Mucosa of descending colon (tissue), 3 donors: ENCODE results near the gene UST. TPM values are rescaled to one million over a fixed set of nuclear protein-coding genes. Genes with fewer than 3 reads are reported as not detected.

Source experiments
- ATAC-seq: fragments of 200-7000 bp; cut with Tn5 transposase; one replicate; pipeline ENCODE4 v1.9.1; 2020; ENCODE audit warnings: mild to moderate bottlenecking, moderate library complexity
- DNase-seq, 3 donors: peaks; one replicate each; pipeline ENCODE4 v3.0.0-alpha.2; 2020
- H3K36me3 ChIP-seq: fragments of 200-600 bp; one replicate; pipeline ENCODE4 v1.8.0; 2021; ENCODE audit warnings: low read depth, mild to moderate bottlenecking
- H3K4me1 ChIP-seq: fragments of 200-600 bp; one replicate; pipeline ENCODE4 v1.8.0; 2021; ENCODE audit warnings: low read depth, mild to moderate bottlenecking
- H3K4me3 ChIP-seq: fragments of 200-600 bp; one replicate; pipeline ENCODE4 v1.8.0; 2021; ENCODE audit warnings: mild to moderate bottlenecking
- H3K9me3 ChIP-seq: fragments of 200-600 bp; one replicate; pipeline ENCODE4 v1.8.0; 2021; ENCODE audit warnings: mild to moderate bottlenecking
- intact Hi-C, 2 donors: fragments of 100-400 bp; cut with DNase I in 1 of 2; cut with micrococcal nuclease in 1 of 2; formaldehyde crosslinking; loops; one replicate each; pipeline versions ENCODE4 v1.11.0 to v1.11.1; 2022; cut with DNase I, micrococcal nuclease
- total RNA-seq, 3 donors: library from RNA; stranded (reverse); fragmentation: NEBNext Ultra II Directional in 2 of 3; extraction: Animal tissue kit (Norgen Biotek cat#: 25700) in 2 of 3; gene quantifications; one replicate each; pipeline versions ENCODE4 v1.2.1 to v1.2.4, GENCODE V29; 2021 to 2023
- TF ChIP-seq, protein P1 (sequence below): fragments of 200-600 bp; IDR thresholded peaks from one replicate; pipeline ENCODE4 v1.8.0; 2022; ENCODE audit warnings: antibody characterized with exemption, mild to moderate bottlenecking
- donor health status: DM: no; HTN: no; CAD: no; lungs with moderate emphysema.
- donor health status: DM: no; HTN: no; CAD: no.
- donor health status: DM: no; HTN: yes; CAD: no.

Gene UST
- total RNA-seq, 3 donors from 2014 or later, result 1.1 to 16.2 (median 2.1) TPM

DNA sequence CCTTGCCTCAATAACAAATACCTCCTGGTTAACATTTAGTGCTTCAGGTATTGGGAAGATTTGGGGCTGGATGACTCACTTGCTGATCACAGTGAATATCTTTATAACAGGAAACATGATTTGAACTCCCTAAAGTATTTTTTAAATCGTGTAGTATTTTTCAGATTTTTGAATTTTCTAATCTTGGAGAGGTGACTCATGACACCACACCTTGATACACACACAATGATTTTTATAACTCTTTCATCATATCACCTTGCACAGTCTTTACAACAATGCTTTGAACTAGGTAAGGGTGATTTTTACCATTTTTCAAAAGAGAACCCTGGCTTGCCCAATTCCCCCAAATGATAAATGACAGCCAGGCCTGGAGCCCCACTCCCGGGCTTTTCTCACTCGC, 273.5 kb downstream of the UST start:
- Histone ChIP-seq H3K4me1 (no peaks in the 10 kb centered on the region), H3K9me3 (no peaks in the 10 kb centered on the region), H3K36me3 (no peaks in the 10 kb centered on the region), H3K4me3 (no peak overlapping the region)
- intact Hi-C loops, result no loop called here
- TF ChIP-seq, protein P1, sequence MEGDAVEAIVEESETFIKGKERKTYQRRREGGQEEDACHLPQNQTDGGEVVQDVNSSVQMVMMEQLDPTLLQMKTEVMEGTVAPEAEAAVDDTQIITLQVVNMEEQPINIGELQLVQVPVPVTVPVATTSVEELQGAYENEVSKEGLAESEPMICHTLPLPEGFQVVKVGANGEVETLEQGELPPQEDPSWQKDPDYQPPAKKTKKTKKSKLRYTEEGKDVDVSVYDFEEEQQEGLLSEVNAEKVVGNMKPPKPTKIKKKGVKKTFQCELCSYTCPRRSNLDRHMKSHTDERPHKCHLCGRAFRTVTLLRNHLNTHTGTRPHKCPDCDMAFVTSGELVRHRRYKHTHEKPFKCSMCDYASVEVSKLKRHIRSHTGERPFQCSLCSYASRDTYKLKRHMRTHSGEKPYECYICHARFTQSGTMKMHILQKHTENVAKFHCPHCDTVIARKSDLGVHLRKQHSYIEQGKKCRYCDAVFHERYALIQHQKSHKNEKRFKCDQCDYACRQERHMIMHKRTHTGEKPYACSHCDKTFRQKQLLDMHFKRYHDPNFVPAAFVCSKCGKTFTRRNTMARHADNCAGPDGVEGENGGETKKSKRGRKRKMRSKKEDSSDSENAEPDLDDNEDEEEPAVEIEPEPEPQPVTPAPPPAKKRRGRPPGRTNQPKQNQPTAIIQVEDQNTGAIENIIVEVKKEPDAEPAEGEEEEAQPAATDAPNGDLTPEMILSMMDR, result no peak
- DNase-seq (no peak), ATAC-seq (no peak)

- DNase-seq, result no peak
- intact Hi-C loops, result no loop called here
- ATAC-seq, result no peak
Measured at GRCh38 chr6:149024361-149024760, 277.5 kb downstream of the UST start.

DNA sequence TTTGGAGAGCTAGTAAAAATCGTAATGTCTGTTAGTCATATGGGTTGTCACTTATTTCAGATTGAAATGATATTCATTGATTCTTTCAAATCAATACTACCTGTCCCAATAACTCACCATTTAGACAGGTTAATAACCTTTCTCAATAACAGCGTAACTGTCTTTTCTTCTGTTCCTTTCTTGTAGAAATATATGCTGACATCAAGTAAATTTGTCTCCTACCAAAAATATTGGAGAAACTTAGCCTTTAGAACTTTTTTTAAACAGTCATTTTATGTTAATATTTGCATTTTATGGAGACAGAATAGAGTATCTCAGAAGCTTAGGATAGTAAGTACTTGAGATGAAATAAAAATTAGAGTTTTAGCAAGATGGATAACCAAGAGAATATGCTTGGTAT, 278.2 kb downstream of the UST start:
- Histone ChIP-seq H3K9me3 (peaks cover 5% of the 10 kb centered on the region), H3K4me3 (no peak overlapping the region), H3K36me3 (no peaks in the 10 kb centered on the region), H3K4me1 (no peaks in the 10 kb centered on the region)
- DNase-seq (no peak), ATAC-seq (no peak)
- intact Hi-C loops, result loop anchor here in 1 of 2 donors (5.0 kb wide), 1 partner anchor 407 kb away; no protein-coding TSS in a partner anchor
- TF ChIP-seq, protein P1, result no peak

More at GRCh38 chr6:149024361-149024760, 277.5 kb downstream of the UST start:
- H3K9me3 ChIP-seq, result peaks cover 5% of the 10 kb centered on the region
- no peaks in the 10 kb centered on the region for H3K36me3 ChIP-seq
- no peaks in the 10 kb centered on the region for H3K4me1 ChIP-seq
- no peak overlapping the region for H3K4me3 ChIP-seq
- TF ChIP-seq, protein P1, result no peak

GRCh38 chr6:149026530-149026942, 279.7 kb downstream of the UST start:
- TF ChIP-seq, protein P1, result no peak
- Histone ChIP-seq H3K4me1 (no peaks in the 10 kb centered on the region), H3K4me3 (no peak overlapping the region), H3K9me3 (peaks cover 5% of the 10 kb centered on the region), H3K36me3 (no peaks in the 10 kb centered on the region)
- ATAC-seq, result peak; percentile 59
- DNase-seq, result peak in 1 of 3 donors; percentile 16
- intact Hi-C loops, result loop anchor here in 1 of 2 donors (5.0 kb wide), 1 partner anchor 406 kb away; no protein-coding TSS in a partner anchor

- intact Hi-C loops, result loop anchor here in 1 of 2 donors (5.0 kb wide), 1 partner anchor 405 kb away; no protein-coding TSS in a partner anchor
Measured at GRCh38 chr6:149027484-149027883, 280.7 kb downstream of the UST start.

More at GRCh38 chr6:149027484-149027883, 280.7 kb downstream of the UST start:
- H3K9me3 ChIP-seq, result peaks cover 5% of the 10 kb centered on the region
- no peak overlapping the region for H3K4me3 ChIP-seq
- H3K36me3 ChIP-seq, result no peaks in the 10 kb centered on the region
- no peaks in the 10 kb centered on the region for H3K4me1 ChIP-seq
- TF ChIP-seq, protein P1, result no peak
- ATAC-seq (no peak), DNase-seq (no peak)
